ENCODE results near the gene RHBDL3. TPM values are rescaled to one million over a fixed set of nuclear protein-coding genes. Genes with fewer than 3 reads are reported as not detected.

RHBDL3 gene
- total RNA-seq, 2 experiments from 2014 or later, result 0.15 TPM; not detected in 1

DNA sequence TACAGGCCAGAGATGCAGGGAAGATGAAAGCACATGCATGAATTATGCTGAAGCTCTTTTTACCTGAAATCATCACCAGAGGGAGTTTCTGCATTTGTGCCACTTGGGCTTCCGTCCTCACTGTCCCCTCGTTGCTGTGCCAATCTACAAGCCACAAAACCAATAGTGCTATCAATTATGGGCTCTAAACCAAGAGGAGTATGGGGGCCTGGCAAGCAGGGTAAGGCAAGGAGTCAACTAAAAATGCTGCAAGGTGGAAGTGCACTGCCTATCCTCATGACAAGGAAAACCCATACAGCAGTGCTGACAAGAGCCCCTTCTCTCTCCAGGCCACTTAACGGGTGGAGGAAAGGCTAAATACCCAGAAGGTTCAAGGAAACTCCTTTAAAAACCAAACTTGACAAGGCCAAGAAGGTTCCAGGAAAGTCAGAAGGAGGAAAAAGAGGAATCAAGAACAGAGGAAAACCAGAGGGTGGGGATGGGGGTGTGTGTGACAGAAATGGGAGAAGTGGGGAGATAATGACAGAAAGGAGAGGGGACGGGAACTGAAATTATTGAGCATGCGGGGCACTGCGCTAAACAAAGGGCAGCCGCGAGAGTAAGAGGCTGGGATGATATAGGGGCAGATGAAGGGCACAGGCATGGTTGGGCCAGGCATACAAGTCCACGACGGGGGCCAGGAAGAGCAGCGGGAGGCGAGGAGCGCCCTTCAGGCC, 75.7 kb downstream of the RHBDL3 start:
- TF ChIP-seq, protein P1, sequence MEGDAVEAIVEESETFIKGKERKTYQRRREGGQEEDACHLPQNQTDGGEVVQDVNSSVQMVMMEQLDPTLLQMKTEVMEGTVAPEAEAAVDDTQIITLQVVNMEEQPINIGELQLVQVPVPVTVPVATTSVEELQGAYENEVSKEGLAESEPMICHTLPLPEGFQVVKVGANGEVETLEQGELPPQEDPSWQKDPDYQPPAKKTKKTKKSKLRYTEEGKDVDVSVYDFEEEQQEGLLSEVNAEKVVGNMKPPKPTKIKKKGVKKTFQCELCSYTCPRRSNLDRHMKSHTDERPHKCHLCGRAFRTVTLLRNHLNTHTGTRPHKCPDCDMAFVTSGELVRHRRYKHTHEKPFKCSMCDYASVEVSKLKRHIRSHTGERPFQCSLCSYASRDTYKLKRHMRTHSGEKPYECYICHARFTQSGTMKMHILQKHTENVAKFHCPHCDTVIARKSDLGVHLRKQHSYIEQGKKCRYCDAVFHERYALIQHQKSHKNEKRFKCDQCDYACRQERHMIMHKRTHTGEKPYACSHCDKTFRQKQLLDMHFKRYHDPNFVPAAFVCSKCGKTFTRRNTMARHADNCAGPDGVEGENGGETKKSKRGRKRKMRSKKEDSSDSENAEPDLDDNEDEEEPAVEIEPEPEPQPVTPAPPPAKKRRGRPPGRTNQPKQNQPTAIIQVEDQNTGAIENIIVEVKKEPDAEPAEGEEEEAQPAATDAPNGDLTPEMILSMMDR (conservative IDR thresholded peaks at IDR 0.05; ENCODE audit: low read length), result peak; percentile 62
- no peak for TF ChIP-seq EZH2phosphoT487 (IDR thresholded peaks at IDR 0.05; ENCODE audit: borderline replicate concordance, low read depth, low read length)
- intact Hi-C loops (cut with micrococcal nuclease; ENCODE audit: unreplicated experiment), result no loop called here
- BruUV-seq (replicated peaks), result no TSS peak

DNA sequence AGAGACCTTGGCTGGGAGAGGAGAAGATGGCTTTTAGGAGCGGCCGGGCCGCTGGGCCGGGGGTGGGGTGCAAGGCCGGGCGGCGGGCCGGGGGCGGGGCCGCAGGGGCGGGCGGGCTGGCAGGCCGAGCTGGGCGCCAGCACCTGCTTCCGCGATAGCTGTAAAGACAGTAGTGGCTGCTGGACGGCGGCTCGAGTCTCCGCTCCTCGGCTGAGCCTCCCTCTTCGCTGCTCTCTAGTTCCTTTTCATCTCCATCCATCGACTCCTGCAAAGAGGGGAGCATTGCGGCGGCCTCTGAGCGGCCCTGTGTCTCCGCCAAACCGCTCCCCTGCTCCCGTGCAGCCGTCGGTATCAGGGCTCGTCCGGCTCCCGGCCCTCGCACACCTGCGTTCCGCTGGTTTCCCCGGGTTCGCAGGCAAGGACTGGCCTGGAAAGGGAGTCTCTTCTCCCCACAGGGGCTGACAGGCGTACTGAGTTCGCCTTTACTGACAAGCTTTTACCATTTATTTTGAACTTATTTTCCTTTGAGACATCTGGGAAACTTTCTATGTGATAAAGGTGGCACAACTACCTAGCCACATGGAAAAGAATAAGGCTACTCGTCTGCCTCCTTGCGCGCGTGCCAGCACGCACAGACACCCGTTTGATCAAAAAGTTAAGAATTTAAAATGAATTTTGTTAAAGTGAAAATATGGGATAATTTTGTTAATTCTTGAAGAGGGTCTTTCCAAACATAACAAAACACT, 76.4 kb downstream of the RHBDL3 start, which contains the start of gene C17orf75:
C17orf75 (minus strand) TSS at position 317 of the 746 bp plus-strand sequence; CDS start at position 283, 34 bp downstream.
- H3K36me3 ChIP-seq (ENCODE audit: insufficient read depth, low read length), result peaks cover 26% of the 10 kb centered on the region
- no peaks in the 10 kb centered on the region for H3K9me2 ChIP-seq (ENCODE audit: insufficient read depth, low read length)
- no peaks in the 10 kb centered on the region for H3K9me3 ChIP-seq (ENCODE audit: low read length)
- H2AFZ ChIP-seq (ENCODE audit: low read length), result peak within 1 kb of the TSS; percentile 96
- H3K4me3 ChIP-seq (ENCODE audit: low read depth, low read length, poor library complexity, severe bottlenecking), result peak within 1 kb of the TSS; percentile 87
- H3K27ac ChIP-seq (ENCODE audit: low read depth, low read length, poor library complexity, severe bottlenecking), result peak within 1 kb of the TSS; percentile 73
- intact Hi-C loops (cut with micrococcal nuclease; ENCODE audit: unreplicated experiment), result no loop called here
- no peaks in the 10 kb centered on the region for H4K20me1 ChIP-seq (ENCODE audit: insufficient read depth, low read length)
- TF ChIP-seq, protein P1 (conservative IDR thresholded peaks at IDR 0.05; ENCODE audit: low read length), result no peak
- no peak for TF ChIP-seq EZH2phosphoT487 (IDR thresholded peaks at IDR 0.05; ENCODE audit: borderline replicate concordance, low read depth, low read length)
- POLR2A ChIA-PET, result interaction anchor here (1.0 kb wide), 1 partner anchor 12 kb away, joined by 3 read pairs; no protein-coding TSS in a partner anchor
- peak; percentile 86 for DNase-seq (ENCODE audit: low spot score)
- peaks cover 16% of the 10 kb centered on the region; the same call in 1 of the 2 replicates for H3K79me2 ChIP-seq (ENCODE audit: insufficient read depth, low read depth, low read length)
- H3K4me2 ChIP-seq (ENCODE audit: low read length), result peak within 1 kb of the TSS; percentile 94
- no TSS peak for BruUV-seq (replicated peaks)
- H3K4me1 ChIP-seq (ENCODE audit: insufficient read depth, low read length, poor library complexity, severe bottlenecking), result peaks cover 15% of the 10 kb centered on the region
- CTCF ChIA-PET (ENCODE audit: unreplicated experiment), result no interaction called here

More for the DNA sequence above, 75.7 kb downstream of the RHBDL3 start:
- ChIA-PET CTCF (ENCODE audit: unreplicated experiment) (no interaction called here), POLR2A (no interaction called here)
- H4K20me1 ChIP-seq (ENCODE audit: insufficient read depth, low read length), result no peaks in the 10 kb centered on the region
- H3K4me1 ChIP-seq (ENCODE audit: insufficient read depth, low read length, poor library complexity, severe bottlenecking), result peaks cover 15% of the 10 kb centered on the region
- peaks cover 33% of the 10 kb centered on the region for H3K36me3 ChIP-seq (ENCODE audit: insufficient read depth, low read length)
- DNase-seq (ENCODE audit: low spot score), result peak; percentile 71
- H3K79me2 ChIP-seq (ENCODE audit: insufficient read depth, low read depth, low read length), result peaks cover 16% of the 10 kb centered on the region; the same call in 1 of the 2 replicates
- peak overlapping the region; percentile 73 for H3K27ac ChIP-seq (ENCODE audit: low read depth, low read length, poor library complexity, severe bottlenecking)
- peak overlapping the region; percentile 87 for H3K4me3 ChIP-seq (ENCODE audit: low read depth, low read length, poor library complexity, severe bottlenecking)
- peak overlapping the region; percentile 94 for H3K4me2 ChIP-seq (ENCODE audit: low read length)
- no peaks in the 10 kb centered on the region for H3K9me3 ChIP-seq (ENCODE audit: low read length)
- H2AFZ ChIP-seq (ENCODE audit: low read length), result peak overlapping the region; percentile 66; the same call in 1 of the 2 replicates
- no peaks in the 10 kb centered on the region for H3K9me2 ChIP-seq (ENCODE audit: insufficient read depth, low read length)

Measured in OCI-LY7 (cell line).